HG03469 (cell line): ENCODE measurements around the gene LAMA5.

Experiments used
- ATAC-seq: cut with Tn5 transposase; IDR thresholded peaks from one replicate; pipeline ENCODE4 v1.9.1; 2021; ENCODE audit warnings: mild to moderate bottlenecking, moderate library complexity, moderate number of reproducible peaks; ENCODE audit not compliant: unreplicated experiment

LAMA5 gene

DNA sequence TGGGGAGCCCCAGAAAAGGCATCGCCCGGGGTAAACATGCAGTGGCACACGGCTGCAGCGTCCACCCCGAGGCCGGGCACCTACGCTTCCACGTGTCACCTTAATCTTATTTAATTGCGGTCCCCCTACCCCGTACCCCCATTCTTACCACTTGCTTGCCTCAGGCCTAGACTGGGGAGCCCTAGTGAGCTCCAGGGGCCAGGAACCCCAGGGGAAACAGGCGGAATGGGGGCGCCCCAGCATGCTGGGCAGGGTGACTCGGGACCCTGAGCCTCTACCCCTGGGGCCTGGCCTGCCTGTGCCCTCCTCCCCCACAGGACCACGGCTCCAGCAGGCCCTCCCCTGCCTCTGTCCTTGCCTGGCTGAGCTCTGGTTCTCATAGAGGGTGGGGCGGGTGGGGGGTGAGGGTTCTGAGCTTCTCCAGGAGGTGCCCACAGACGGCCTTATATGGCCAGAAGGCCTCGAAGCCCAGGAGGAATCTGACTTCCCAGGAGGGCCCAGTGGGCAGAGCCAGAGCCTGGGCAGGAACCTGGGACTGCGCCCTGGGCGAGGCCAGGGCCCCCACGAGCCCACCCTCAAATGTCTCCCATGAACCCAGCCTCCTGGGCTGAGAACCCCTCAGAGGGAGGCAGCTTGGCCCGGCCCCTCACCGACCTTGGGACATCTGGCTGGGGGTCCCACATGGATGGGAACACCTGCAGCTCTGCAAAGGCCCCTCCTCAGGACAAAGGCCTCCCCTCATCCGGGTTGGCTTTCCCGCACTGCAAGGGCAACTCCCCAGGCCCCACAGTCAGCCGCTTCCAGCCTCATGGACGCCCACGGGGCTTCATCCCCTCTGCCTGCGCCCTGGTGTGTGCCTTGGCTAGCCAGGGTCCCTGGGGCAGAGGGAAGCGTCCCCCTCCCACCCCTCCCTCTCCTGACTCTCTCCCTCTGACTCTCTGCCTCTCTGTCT lies 5.2 kb upstream of the LAMA5 start:
- ATAC-seq: no peak

GRCh38 chr20:62371588-62372041 lies 4.5 kb upstream of the LAMA5 start:
- ATAC-seq: no peak

DNA sequence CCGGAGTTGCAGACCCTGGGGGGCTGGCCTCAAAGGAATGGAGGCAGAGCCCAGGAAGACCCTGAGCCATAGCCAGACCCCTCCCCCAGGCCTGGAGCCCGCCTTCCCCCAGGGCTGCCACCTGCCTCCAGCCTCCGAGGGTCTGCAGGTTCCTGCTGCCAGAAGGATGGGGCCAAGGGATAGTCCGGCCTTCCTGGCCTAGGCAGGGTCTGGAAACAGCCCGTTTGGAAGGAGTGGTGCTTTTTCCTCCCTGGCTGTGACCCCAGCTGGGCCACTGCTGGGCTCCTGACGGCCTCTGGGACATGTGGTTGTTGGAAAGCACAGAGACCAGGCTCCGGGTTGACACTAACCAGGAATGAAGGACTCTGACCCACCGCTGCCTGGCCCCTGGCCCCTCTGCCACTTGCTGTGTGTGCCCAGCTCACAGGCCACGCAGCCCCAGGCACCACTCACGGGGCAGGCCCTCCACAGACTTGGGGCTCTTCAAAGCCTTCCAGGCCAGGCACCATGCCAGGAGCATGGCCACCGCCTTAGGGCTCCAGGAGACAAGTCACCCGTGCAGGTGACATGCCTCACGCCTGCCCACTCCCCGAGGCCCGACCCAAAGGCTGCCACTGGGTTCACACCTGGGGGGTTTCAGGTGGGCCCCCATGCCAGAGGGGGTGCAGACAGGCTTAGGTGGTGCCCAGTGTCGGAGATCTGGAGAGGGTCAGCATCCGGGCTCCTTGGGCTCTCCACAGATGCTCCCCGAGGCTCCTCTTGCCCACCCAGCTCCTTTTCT lies 3.9 kb upstream of the LAMA5 start:
- no peak for ATAC-seq

DNA sequence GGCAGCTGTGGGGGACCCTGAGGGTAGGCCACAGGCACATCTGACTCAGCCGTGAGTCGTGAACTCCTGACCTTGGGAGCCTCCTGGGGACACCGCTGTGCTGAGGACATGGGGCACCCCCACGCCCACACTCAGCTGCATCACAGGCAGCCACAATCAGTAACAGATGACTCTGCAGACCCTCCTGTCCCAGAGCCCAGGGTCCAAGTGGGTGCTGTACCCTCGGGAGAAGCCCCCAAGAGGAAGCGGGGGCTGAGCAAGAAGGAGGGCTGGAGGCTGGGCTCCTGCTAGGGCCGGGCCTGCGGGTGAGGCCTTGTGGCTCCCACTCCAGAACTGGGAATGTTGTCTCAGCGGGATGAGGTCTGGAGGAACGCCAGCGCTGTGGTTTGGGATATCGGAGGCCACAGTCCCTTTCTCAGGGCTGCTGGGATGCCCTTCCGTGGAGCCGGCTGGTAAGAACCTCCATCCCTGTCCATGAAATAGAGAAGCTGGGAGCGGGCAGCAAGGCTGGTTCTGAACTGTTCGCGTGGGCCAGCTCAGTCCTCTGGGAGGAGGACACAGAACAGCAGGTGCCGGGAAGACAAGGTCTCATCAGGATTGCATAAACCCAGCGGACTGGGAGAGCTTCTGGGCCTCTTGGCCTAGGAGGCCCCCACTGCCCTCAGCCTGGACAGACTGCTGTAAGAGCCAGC lies 3.1 kb upstream of the LAMA5 start:
- no peak for ATAC-seq

DNA sequence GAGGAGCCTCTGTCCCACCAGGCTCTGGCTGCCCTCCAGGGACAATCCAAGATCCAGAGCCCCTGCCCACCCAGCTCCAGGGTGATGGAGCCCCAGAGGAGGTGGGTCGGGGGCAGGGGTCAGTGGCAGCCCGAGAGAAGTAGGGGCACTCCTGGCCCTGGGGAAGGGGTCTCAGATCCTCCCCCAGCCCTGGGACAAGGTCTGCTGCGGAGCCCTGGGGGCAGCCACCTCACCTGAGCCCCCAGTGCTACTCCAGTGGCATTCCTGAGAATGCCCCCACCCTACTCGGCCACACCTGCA lies 2.7 kb upstream of the LAMA5 start:
- no peak for ATAC-seq

GRCh38 chr20:62368976-62369814 lies 2.1 kb upstream of the LAMA5 start:
- no peak for ATAC-seq

DNA sequence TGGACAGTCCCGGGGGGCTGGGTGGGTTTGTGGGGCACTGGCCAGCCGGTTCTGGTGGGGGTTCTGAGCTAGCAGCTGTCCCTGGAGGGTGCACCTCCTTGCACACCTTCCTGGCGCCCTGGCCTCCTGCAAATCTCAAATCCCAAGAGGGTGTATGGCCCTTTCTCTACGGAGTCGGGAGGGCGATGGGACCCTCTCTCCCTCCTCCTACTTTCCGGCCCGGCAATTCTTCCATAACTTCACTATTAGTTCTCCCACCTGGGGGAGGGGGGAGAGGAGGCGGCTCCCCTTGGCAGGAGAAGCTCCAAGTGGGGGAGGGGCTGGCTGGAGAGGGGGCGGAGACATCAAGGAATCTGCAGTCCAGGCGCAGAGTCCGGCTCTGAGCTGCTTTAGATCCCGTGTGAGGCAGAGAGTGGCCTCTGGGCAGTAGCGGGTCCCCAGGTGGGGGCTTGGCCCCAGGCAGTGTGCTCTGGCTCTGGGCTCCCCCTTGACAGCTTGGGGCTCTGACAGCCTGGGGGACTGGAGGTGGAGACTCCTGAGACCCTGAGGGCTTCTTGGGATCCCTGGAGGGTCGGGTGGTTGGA lies 1.4 kb upstream of the LAMA5 start:
- ATAC-seq: no peak

- ATAC-seq: no peak
These were observed 700 bp upstream of the LAMA5 start for GRCh38 chr20:62367633-62368391.

DNA sequence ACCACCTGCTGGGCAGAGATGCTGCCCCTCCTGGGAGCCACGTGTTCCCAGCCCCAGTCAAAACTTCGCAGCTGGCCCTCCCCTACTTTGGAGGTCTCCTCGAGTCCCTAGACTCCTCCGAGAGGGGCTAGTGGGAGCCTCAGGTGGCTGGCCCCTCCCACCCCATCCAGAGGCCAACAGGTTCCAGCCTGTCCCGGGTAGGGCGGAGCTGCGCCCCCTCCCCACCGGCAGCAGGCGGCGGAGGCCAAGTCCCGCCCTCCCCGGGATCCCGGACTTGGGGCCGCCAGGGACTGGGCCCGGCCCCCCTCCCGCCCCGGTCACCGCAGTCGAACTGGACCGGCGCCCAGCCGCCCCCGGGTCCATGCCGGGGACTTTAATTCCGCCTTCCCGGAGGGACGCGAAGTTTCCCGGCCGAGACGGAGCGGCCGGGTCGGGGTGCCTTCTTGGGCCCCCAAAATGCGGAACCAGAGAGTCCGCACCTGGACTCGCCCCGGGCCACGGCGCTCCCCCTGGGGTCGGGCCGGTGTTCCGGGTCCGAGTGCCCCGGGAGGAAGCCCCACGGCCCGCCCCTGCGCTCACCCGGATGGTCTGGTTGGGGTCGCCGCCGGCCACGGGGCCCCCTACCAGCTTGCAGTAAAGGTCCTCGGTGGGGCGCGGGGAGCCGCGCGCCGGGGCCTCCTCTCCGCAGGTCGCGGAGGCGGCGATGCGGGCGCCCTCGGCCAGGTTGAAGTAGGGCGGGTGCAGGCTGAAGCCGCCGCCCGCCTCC lies 559 bp downstream of the LAMA5 start:
- no peak for ATAC-seq

DNA sequence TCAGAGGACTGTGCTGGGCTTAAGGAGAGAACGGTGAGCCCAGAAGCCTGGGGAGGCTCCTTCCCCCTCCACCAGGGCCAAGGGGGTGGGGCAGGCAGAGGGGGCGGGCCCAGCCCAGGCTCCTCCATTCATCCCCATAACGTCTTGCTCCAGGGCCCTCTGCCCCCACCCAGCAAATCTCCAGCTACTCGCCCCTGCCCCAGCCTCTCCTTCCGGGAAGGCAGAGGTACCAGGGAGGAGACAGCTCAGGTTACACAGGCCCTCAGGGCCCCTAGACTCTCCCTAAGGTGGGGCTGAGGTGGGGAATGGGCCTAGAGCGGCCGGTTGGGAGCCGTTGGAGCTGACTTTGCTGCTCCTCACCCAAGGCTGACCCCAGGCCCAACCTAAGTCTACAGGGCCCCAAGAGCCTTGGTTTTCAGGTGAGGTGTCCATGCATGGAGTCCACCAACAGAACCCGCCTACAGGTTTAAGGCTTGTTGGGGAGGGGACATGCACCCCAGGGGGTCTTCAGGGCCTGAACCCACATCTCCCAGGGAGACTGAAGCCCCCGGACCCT lies 1.2 kb downstream of the LAMA5 start:
- ATAC-seq: no peak

- ATAC-seq: no peak
These were observed 2.0 kb downstream of the LAMA5 start for GRCh38 chr20:62364911-62365736.

- no peak for ATAC-seq
These were observed 2.9 kb downstream of the LAMA5 start for GRCh38 chr20:62363920-62364851.

DNA sequence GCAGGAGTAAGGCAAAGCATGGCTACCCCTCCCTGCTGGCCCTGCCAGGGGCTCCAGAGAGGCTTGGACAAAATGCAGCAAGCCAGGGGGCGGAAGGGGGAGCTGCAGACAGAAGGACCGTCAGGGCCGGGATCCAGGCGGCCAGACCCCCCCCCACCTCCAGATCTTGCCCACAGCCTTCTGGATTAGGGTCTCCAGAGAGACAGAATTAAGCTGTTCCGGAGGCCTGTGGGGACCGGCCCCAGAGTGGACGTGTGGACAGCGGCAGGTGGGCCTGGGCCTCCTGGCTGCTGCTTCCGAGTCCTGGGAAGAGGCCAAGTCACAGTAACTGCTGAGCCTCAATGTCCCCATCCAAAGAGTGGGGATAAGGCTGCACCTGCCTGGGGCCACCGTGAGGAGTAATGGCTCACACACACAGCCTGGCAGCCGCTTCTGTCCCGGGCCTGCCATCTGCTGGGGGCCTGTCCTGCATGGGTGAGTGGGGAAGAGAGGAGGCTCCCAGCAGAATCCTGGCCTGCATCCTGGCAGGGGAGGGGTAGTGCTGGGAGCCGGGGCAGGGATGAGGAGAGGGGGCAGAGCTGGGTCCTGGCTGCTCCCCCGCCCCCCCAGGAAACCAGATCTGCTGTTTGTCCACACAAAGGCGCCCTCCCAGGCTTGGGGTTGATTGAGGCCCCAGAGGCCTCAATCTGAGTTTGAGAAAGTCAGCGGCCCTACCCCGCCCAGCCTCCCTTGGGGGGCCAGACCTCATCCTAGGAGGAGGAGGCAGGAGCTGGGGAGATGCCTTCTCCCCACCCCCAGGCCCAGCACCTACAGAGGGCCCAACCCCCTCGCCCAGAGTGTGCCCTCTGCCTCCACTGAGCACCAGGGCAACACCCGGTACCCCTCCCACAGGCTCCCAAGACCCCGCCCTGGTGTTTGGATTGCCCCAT lies 3.9 kb downstream of the LAMA5 start:
- ATAC-seq: no peak

GRCh38 chr20:62362590-62362940 lies 4.5 kb downstream of the LAMA5 start:
- ATAC-seq: no peak

DNA sequence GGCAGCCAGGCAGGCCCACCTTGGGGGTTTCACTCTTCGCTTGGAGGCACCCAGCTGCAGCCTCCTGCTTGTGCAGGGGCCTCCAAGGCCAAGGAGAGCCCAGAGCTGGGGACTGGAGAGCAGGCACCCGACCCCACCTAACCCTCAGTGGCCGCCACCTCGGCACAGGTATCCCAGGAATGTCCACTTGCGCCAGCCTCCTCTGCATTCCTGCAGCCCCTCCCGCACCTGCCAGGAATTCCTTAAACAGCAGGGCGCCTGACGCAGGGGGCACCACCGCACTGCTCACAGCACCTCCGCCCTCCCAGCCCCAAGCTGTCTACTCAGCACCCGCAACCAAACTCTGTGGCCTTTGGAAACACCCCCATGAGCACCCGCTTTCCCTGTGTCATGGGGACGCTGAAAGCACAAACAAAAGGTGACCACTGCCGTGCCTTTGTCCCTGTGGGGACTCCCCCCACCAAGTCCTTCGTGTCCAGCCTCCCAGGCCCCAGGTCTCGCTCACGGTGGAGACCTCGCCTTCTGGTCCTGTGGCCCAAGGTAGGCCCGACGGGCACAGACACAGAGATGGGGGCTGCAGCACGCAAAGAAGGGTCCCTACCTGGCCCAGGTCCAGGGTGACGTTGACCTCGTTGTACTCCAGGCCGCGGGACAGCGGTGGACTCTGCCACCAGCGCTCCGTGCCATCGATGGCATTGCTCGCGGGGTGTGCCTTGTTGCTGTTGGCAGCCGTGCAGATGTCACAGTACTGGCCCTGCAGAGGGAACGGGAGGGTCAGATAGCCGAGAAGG lies 5.1 kb downstream of the LAMA5 start:
- ATAC-seq: no peak
